Measurements from ENCODE around the gene HOXD1.

DNA sequence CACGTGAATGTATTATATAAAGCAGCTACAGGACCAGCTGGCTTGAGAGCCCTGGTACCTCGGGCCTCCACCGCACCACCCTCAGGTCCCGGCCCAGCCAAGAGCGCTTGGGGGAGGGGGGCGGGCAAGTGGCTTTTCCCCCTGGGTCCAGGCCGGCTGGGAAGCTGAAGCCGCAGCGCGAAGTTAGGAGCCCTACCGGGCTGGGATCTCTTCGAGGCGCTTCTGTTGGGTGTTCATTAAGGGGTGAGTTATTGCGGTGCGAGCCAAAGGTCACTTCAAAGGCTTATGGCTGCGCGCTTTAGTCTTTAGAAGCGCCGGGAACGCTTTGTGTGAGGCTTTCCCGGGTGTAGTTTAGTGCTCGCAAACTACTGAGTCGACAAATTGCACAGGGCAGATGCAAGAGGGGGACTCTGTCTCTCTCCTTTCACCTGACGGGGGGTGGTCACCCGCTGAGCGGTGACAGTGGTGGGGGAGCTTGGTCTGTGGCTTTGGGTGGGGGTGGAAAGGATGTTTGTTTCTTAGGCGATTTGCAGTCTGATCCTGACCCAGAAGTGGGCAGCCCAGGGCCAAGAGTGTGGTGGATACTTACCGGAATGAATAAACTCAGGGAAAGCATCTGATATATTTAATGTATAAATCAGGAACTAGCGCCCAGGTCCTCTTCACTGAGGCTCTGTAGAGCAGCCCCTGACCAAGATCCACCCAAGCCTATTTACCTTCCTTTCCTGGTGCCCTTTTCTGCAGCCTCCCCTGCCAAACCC is 25.4 kb upstream of the HOXD1 start:
- TF ChIP-seq, protein P1, sequence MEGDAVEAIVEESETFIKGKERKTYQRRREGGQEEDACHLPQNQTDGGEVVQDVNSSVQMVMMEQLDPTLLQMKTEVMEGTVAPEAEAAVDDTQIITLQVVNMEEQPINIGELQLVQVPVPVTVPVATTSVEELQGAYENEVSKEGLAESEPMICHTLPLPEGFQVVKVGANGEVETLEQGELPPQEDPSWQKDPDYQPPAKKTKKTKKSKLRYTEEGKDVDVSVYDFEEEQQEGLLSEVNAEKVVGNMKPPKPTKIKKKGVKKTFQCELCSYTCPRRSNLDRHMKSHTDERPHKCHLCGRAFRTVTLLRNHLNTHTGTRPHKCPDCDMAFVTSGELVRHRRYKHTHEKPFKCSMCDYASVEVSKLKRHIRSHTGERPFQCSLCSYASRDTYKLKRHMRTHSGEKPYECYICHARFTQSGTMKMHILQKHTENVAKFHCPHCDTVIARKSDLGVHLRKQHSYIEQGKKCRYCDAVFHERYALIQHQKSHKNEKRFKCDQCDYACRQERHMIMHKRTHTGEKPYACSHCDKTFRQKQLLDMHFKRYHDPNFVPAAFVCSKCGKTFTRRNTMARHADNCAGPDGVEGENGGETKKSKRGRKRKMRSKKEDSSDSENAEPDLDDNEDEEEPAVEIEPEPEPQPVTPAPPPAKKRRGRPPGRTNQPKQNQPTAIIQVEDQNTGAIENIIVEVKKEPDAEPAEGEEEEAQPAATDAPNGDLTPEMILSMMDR (conservative IDR thresholded peaks at IDR 0.05 in 1 of 2, IDR thresholded peaks at IDR 0.05 in 1 of 2; ENCODE audit: low read depth in 1 of 2, low read length in 2 of 2), result no peak
- TF ChIP-seq EZH2 (IDR thresholded peaks at IDR 0.05; ENCODE audit: low read length, missing control alignments), result no peak

All from fibroblast of lung (primary cell).